ENCODE data around the gene CBX2.
A peak's percentile ranks its signal among the peaks of the same experiment; 100 is the strongest.

Gene CBX2

DNA sequence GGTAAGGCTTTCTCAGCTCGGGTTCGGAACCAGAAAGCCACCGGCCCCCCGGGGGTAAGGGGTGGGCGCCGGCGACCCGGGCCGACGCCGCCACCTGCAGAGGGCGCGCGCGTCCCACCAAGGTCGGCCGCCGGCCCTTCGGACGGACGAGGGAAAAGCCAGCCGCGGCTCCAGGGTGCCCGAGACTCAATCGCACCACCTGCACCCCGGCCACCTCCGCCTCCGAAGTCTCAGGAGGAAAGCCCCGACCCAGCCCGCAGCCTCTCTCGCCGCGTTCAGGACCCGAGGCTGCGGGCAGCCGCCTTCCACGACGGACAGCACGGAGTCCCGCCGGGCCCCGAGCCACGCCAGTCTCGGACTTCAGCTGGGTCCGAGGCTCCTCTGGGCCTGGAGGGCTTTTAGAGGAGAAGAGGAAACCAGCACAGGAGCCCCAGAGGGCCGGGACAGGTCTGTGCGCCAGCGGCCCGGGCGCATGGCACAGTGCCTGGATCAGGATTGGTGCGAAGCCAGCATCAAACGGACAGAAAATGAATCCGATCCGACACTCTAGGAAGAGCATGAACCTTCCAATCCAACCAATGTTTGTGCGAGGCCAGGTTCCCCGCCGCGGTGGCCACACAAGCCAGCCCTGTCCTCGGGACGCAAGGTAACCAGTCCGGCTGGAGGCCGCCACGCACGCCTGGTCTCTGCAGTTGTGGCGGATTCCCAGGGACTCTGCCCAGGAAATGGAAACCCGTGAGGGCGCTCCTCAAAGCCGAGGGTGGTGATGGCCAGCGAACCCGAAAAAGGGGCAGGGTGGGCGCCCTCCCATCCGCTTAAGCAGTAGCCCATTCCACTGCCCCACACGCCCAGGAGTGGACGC lies 12.2 kb downstream of the CBX2 start:
- peak in 1 of 6 experiments; percentile 21 for DNase-seq

DNA sequence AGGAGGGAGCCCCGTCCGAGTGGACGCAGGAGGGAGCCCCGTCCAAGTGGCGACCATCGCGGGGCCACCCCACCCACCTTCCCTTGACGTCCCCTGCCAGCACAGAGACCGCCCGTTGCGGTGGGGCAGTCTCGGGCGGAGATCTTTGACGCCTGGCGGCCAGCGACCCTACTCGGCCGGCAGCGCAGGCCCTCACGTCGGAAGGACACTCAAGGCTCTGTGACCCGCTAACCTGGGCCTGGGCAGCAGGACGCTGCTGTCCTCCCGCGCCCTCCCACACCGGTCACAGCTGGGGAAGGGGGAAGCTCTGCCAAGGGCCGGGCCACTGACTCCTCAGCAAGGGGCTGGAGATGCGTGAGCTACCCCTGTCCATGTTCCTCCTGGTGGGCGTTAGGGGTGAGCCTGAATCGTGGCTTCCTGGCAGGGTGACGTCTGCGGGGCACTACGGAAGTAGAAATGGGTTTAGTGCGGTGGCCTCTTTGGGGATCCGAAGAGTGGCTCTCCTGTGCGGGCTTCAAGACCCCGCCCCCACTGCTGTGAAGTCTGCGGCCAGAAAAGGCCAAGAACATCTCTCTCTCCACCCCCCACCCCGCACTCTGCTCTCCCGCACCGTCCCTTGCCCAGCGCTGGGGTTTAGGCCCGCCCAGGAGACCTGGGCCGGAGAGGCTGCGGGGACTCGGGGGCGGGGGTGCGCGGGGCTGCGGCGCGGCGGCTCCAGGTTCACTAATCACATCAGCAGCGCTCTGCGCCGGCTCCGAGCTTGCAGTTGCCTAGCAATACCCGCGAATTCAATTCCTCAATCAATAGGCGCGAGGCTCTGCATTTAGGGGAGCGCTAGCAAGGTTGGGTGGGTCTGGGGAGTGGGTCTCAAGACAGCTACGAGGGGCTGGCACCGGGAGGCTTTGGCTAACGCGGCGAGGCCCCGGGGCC lies 13.1 kb downstream of the CBX2 start:
- peak in 1 of 6 experiments; percentile 22 for DNase-seq

DNA sequence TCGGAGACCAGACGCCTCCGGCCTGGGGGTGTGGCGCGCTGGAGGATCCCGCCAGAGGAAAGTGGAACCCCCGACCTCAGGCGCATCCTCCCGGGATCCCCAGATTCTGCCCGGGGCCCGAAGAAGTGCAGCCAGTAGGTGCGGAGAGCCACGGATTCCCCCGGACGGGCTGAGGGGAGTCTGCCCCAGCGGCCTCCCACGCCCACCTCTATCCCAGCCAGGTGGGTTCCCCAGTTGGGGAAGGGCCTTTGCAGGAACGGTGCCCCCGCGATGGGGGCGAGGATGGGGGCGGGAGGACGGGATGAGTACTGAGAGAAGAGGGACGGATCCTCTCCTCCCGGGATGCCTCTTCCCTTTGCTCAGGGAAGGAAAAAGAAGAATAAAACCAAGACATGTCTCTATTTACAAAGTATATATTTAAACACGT lies 13.8 kb downstream of the CBX2 start:
- DNase-seq: no peak

DNA sequence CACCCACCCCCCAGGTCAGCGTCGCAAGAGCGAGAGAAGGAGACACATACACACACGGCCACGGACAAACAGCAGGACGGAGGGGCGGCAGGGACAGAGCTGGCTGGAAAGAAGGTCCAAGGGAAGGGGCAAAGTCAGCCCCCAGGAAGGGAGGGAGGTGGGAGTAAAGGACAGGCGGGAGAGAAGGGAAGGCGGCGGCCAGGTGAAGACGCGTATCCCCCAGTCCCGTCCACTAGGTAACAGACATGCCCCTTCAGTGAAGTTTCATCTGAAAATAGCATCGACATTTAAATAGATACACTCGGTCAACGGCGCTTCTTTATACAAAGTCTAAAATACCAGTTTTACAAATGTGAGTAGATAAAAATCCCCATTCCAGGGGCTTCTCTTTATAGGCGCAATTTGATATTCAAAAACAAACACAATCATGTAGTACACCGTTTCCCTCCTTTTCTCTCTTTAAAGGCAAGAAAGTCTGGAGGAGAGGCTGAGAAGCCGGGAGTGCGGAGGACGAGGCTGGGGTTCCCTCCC lies 14.5 kb downstream of the CBX2 start:
- no peak for DNase-seq

DNA sequence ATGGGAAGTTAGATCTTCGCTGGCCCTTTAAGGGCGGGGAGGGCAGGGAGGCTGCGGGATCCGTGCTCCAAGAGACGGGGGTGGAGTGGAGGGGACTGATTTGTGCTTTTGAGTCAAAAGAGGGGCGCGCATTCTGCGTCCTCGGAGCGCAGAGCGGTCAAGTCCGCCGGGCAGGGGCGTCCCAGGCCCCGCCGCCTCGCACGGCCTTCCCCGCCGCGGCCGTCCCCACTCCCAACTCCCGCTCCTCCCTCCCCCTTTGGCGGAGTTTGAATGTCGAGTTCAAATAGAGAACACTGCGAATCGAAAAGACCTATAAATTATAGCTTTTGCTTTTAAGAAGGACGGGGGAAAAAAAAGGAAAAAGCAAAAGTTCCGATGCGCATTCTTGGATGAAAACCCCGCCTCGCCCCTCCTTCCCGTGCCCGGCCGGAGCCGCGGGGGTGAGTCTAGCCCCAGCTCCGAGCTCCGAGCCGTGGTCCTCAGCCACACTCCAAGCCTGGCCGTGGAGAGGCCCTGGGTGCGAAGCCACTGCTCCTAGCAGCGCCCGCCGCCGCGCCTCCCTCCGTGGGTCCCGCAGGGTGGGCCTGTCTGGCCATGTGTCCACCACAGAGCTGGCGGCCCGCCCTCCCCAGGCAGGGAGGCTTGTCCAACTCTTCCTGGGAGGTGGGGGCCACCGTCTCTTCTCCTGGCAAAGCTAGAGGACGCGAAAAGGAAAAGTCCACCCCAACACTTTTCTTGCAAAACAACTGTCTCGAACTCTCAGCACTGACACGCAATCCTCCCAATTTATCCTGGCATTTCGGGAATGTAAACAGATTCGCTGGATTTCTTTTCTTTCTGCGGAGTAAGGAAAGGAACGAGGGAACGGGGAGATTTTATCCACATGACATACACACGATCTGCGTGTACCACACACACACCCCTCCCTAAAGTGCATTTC lies 15.3 kb downstream of the CBX2 start:
- no peak for DNase-seq

DNA sequence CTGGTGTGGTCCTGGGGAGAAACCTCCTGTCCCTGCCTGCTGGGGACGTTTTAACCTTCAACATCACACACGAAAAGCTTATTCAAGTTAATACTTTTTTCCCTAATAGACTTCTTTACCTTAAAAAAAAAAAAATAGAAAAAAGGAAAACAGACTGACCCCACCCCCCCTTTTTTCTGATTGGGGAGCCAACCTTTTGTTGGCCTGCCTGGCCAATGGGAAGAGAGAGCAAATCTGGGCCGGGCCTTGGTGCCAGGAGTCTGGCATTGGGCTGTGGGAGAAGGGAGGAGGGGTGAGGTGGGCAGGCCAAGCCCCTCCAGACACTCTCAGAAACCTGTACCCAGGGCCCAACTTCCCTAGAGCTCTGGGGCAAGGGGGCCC lies 16.0 kb downstream of the CBX2 start:
- no peak for DNase-seq

DNA sequence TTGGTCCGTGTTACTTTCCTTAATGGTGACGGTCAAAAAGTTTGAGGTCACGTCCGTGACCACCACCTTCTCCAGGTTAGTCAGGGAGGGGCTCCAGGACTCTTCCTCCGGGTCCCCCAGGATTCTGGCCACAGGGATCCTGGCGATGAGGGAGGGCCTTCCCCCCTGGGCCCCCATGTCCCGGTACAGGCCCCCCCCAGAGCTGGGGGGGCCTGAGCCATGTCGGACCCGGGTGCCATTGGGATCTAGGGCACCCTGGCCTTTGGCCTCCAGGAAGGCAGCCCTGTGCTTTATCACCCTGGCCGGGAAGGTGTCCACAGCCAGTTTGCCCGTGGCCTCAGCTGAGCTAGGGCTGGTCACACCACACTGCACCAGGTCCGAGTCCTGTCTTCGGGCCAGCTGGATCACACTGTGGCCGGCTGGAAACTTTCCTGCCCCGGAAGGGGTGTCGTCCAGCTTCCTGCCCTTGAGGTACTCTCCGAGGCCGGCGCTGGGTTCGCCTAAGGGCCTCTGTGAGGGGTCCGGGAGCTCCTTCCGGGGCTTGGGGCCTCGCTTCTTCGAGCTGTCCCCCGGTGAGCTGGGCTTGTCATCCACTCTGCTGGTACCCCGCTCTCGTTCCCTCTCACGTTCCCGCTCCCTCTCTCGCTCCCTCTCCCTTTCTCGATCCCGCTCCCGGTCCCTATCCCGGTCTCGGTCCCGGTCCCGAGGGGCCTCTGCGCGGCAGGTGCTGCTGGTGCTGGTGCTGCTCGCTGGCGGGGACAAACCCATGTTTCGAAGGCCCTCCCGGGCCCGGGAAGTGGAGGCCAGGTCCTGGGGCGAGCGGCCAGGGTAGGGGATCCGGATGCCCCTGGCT lies 16.9 kb downstream of the CBX2 start:
- no peak for DNase-seq

DNA sequence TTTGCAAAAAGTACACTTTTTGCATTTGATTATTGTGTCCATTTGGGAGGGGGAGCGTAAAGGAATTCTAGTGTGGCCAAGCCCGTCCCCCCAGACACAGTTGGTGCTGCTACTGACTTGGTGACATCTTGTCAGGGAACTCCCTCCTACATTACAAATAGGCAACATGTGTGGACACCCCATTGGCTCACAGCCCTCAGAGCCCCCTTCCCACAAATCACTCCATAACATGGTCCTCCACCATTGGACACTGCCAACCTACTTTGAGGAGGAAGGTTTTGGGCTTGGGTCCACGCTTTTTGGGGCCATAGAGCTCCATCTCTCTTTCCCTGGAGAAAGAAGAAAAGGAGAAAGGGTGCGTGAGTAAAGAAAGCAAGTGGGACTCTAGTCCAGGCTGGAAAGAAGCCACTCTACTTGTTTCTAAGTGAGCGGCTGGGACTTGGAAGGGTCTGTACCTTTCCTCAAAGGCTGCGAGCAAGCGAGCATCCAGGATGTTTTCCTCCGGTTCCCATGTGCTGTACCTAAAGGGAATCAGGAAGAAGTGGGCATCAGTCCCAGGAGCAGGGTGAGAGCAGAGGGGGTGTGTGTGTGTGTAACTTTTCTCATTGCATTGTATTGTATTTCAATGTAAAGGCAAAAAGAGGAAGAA lies 18.0 kb downstream of the CBX2 start:
- DNase-seq: no peak

DNA sequence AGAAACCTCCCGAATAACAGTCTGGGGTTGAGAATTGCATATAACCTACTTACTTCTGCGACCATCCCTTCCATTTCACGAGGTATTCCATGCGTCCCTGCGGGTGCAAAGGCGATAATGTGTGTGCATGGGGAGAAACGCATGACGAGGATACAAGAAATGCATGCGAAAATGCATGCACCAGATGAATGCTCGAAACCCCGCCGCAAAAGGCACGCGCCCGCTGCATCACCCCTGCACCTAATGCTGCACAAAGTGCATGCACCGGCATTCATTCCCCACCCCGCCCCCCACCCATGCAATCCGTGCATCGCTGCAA lies 18.5 kb downstream of the CBX2 start:
- no peak for DNase-seq

DNA sequence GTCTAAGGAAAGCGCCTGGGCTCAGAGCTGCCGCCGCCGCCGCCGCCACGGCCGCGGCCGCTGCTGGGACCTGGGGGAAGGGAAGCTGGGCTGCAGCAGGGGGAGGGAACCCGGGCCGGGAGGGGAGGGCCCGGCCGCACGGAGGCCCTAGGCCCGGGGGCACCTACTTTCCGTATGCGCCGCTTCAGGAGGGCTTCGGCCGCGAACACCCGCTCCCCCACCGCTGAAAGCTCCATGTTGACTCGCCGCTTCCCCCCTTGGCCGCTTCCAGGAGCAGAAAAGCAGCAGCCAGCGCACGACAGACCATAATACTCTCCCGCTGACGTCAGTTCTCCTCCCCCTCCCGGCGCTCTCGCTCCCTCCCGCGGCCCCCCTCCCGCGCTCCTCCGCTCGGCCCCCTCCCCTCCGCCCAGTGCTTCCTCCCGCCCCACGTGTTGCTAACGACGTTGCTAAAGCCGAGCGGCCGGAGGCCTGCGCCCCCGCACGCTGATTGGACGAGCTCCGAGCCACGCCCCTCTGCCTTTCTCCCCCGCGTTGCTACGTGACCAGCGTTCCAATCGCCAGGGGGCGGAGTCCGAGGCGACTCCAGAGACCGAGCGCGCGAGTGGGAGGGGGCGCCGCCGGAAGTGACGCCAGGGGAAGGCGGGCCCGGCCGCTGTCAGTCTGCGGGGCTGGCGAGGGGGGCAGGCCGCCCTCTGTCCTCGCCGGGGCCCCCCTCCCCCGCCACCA lies 19.0 kb downstream of the CBX2 start, which contains the start of gene CBX8:
Gene CBX8, minus strand, starts transcription at position 315 of the 729 bp plus-strand sequence. Its CDS starts 79 bp downstream, at position 236.
- peak; percentile 96 to 98 (median 98) for DNase-seq

DNA sequence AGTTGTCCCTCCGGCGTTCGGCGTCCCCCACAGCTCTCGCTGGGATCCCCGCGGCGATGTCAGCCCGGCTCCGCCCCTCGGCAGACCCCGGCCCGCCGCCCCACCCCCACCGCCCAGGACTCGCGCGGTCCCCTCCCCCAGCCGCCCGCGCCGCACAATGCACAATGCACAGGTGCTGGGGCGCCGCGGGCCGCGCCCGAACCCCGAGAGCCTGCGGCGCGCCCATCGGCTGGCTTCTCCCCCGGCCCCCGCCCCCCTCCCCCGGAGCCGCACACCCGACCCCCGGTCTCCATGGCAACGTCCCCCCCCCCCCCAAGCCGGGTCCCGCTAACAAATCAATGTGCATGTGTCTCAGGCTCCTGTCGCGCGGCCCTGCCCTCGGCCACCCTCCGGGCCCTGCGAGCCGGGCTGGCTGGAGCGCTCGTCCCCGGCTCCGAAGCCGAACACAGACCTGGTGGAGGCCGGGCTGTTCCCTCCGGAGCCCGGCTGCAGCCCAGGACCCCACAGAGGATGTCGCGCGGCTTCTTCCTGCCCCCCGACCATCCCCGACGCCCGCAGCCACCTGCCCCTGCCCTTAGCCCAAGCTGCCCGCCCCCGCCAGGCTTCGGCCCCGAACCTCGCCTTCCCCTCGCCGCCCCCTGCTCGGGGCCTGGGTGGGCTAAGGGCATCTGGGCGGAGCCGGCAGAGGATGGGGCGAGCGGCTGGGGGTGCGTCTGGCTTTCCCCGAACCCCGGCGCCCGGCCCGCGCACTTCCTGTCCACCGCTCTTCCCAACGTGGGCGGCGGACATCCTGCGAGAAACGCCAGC lies 19.7 kb downstream of the CBX2 start:
- DNase-seq: peak in 3 of 6 experiments; percentile 50 to 55 (median 51)

DNA sequence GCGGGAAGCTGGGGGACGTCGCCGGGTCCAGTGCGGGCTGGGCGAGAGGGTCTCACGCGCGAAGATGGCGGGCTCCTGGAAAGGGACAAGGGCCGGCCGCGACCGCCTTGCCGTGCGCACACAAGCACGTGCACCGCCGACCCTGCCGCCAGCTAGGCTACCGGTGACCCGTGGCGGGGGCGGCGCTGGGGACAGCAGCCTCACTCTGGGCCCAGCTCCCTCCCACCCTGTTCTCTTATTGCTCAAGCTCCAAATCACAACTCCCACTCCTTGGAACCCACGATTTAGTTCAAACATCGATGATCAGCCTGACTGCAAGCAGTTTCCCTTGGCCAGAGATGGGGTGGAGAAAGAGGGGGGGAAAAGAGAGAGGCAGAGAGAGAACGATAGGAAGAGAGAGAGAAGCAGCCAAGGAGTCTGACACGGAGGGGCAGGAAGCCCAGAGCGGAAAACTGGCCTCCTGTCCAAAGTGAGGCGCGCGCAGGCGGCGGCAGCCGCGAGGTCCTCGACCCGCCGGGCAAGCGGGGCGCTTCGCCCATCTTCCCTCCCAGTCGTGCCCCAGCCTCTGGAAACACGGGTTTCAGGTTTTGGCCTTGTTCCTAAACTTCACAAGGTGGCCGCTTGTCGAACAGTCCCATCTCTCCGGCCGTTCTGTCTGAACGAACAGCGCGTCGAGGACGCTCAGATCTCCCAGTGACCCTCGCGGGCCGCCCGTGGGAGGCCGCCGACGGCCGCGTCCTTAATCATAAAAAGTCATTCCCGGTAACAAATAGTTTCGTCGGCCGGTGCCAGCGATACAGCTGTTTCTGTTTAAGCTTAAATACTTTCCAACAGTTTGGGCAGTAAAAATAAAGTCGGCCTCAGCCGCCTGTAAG lies 20.6 kb downstream of the CBX2 start:
- DNase-seq: peak in 2 of 6 experiments; percentile 31 to 38

DNA sequence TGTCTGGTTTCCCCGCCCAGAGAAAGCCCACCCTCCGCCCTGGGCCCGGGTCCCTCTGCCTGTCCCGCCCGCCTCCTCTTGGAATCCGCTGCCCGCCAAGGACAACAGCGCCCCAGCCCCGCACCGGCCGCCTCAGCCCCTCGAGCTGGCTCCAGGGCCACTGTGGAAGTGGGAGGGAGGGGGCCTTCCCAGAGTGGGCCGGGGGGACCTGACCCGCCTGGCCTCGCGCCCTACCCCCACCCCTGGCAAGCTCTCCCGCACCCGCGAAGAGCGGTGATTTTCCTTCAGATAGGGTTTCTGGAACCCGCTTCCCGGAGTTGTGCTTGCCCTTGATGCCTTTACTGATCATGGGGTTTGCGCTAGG lies 21.2 kb downstream of the CBX2 start:
- DNase-seq: peak in 1 of 6 experiments; percentile 38

DNA sequence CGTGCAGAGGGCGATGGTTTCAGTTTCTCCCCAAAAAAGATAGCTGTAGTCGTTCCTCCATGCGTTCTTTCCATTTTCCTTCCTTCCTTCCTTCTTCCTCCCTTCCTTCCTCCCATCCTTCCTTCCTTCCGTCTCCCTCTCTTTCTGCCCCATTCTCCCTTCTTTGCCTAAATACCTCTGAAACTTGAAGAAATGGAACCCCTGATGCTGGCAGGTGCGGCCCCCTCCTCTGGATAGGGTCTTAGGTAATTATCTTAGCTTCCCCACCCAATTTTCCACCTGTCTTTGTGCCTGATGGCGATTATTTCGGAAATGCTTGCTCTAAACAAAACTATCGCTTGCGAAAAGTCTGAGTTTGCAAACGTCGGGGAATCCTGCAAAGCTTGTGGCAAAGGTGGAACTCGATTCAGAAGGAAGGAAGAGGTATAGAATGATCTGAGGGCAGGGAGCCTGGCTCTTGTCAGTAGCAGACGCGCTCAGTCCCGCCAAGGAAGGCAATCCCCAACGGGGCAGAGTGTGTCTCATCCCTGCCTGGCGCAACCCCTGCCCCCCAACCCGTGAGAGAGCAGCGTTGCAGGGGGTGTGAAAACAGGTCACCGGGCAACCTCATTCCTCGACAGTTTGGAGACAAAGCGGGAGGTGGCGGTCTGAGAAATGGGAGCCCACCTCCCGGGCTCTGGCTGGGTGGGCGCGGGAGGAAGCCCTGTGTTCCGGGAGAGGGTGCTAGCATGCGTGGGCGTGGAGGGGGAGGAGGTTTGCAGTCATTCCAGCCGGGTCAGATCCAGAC lies 21.8 kb downstream of the CBX2 start:
- DNase-seq: peak in 1 of 6 experiments; percentile 23

DNA sequence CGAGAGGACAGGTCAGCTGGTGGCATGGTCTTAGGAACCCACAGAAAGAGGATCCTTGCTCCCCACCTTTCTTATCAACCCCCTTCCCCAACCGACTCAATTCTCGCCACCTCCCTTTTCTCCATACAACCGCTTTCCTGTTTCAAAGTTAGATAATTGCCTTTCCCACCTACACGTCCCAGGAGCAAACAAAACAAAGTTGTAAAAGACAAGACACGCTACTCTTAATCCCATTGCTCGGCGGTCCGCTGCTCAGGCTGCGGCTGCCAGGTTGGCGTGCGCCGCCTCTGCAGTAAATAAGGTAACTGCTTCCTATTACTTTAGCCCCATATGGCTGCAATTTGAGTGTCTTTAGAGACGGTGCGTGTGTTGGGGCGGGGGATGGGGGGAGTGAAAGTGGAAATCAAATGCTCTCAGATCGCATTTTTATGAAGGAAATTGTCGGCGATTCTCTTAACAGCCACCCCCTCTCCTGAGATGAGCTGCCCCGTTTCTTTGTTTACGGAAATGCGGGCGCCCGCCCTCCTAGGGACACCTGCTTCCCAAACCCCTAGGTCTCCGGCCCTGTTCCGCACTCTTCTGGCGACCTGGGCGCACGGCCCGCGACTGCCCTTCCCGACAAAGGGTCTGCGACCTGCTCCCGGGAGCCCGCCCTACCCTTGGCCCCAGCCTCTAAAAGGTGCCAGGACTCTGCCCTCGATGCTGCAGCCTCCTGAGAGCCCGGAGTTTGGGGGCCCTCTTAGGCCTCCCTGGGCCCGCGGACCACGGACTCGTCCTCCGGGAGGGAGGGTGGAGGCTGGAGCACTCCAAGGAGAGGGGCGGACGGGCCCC lies 22.6 kb downstream of the CBX2 start:
- DNase-seq: peak in 4 of 6 experiments; percentile 14 to 50 (median 26)

Measured in stimulated activated naive CD4-positive, alpha-beta T cell (primary cell).